SJSA1 (cell line): ENCODE data around the gene STRN4. TPM values are rescaled to one million over a fixed set of nuclear protein-coding genes. Genes with fewer than 3 reads are reported as not detected.

ENCODE experiments used
- DNase-seq, 2 experiments: peaks; one replicate each; pipeline ENCODE4 v3.0.0-alpha.2; 2015 to 2020; ENCODE audit warnings: low spot score in 2 of 2, low read depth in 1 of 2
- H3K27ac ChIP-seq: fragments of 250-450 bp; sonication (Bioruptor Pico); 2 replicates; pipeline ENCODE4 v1.5.1; 2020; ENCODE audit warnings: mild to moderate bottlenecking, moderate library complexity
- H3K27me3 ChIP-seq: fragments of 250-450 bp; sonication (Bioruptor Pico); replicated peaks from 2 replicates; pipeline ENCODE4 v1.5.1; 2020; ENCODE audit warnings: mild to moderate bottlenecking, moderate library complexity
- H3K36me3 ChIP-seq: fragments of 250-450 bp; sonication (Bioruptor Pico); 2 replicates; pipeline ENCODE4 v1.5.1; 2020; ENCODE audit warnings: mild to moderate bottlenecking
- H3K4me1 ChIP-seq: fragments of 250-450 bp; sonication (Bioruptor Pico); replicated peaks from 2 replicates; pipeline ENCODE4 v1.6.1; 2021; ENCODE audit warnings: mild to moderate bottlenecking
- H3K4me3 ChIP-seq: fragments of 250-450 bp; sonication (Bioruptor Pico); 2 replicates; pipeline ENCODE4 v1.5.1; 2020; ENCODE audit warnings: mild to moderate bottlenecking
- H3K9me3 ChIP-seq: fragments of 250-450 bp; sonication (Bioruptor Pico); replicated peaks from 2 replicates; pipeline ENCODE4 v1.5.1; 2020; ENCODE audit warnings: mild to moderate bottlenecking
- total RNA-seq: library from RNA; depleted of rRNA; stranded (reverse); fragments of >200 nt; shearing (Covaris generic); gene quantifications from 2 replicates; pipeline ENCODE4 v1.2.3, GENCODE V29; 2014

Gene STRN4
- total RNA-seq, 1 experiment from 2014 or later: 91.1 TPM

- Histone ChIP-seq H3K4me3 (no peak overlapping the region), H3K4me1 (peaks cover 23% of the 10 kb centered on the region), H3K27me3 (no peaks in the 10 kb centered on the region), H3K9me3 (no peaks in the 10 kb centered on the region), H3K27ac (peak overlapping the region; percentile 45; the same call in 1 of the 2 replicates), H3K36me3 (peaks cover 100% of the 10 kb centered on the region)
- peak; percentile 44 to 78 for DNase-seq
These were observed 15.2 kb downstream of the STRN4 start for GRCh38 chr19:46731007-46731501.

- DNase-seq: no peak
- H3K4me1 ChIP-seq: peaks cover 23% of the 10 kb centered on the region
- no peaks in the 10 kb centered on the region for H3K27me3 ChIP-seq
- H3K36me3 ChIP-seq: peaks cover 100% of the 10 kb centered on the region
- H3K9me3 ChIP-seq: no peaks in the 10 kb centered on the region
- H3K27ac ChIP-seq: peak overlapping the region; percentile 45; the same call in 1 of the 2 replicates
- no peak overlapping the region for H3K4me3 ChIP-seq
These were observed 15.7 kb downstream of the STRN4 start for GRCh38 chr19:46730595-46730994.

- Histone ChIP-seq H3K4me3 (no peak overlapping the region), H3K9me3 (no peaks in the 10 kb centered on the region), H3K27ac (no peak overlapping the region), H3K27me3 (no peaks in the 10 kb centered on the region), H3K4me1 (peaks cover 23% of the 10 kb centered on the region), H3K36me3 (peaks cover 98% of the 10 kb centered on the region)
- no peak for DNase-seq
These were observed 16.1 kb downstream of the STRN4 start for GRCh38 chr19:46730187-46730586.

- no peak for DNase-seq
- Histone ChIP-seq H3K27me3 (no peaks in the 10 kb centered on the region), H3K36me3 (peaks cover 98% of the 10 kb centered on the region), H3K4me3 (no peak overlapping the region), H3K9me3 (no peaks in the 10 kb centered on the region), H3K4me1 (peaks cover 23% of the 10 kb centered on the region), H3K27ac (no peak overlapping the region)
These were observed 16.6 kb downstream of the STRN4 start for GRCh38 chr19:46729696-46730095.

GRCh38 chr19:46728693-46729339, 17.4 kb downstream of the STRN4 start:
- no peak overlapping the region for H3K27ac ChIP-seq
- H3K9me3 ChIP-seq: no peaks in the 10 kb centered on the region
- no peak for DNase-seq
- H3K4me3 ChIP-seq: no peak overlapping the region
- H3K27me3 ChIP-seq: no peaks in the 10 kb centered on the region
- H3K36me3 ChIP-seq: peaks cover 95% of the 10 kb centered on the region
- H3K4me1 ChIP-seq: peaks cover 21% of the 10 kb centered on the region

GRCh38 chr19:46728208-46728607, 18.0 kb downstream of the STRN4 start:
- Histone ChIP-seq H3K4me3 (no peak overlapping the region), H3K4me1 (peaks cover 17% of the 10 kb centered on the region), H3K27me3 (no peaks in the 10 kb centered on the region), H3K27ac (no peak overlapping the region), H3K9me3 (no peaks in the 10 kb centered on the region), H3K36me3 (peaks cover 95% of the 10 kb centered on the region)
- no peak for DNase-seq

- H3K4me1 ChIP-seq: peaks cover 17% of the 10 kb centered on the region
- no peak for DNase-seq
- no peak overlapping the region for H3K4me3 ChIP-seq
- no peak overlapping the region for H3K27ac ChIP-seq
- no peaks in the 10 kb centered on the region for H3K27me3 ChIP-seq
- H3K36me3 ChIP-seq: peaks cover 95% of the 10 kb centered on the region
- no peaks in the 10 kb centered on the region for H3K9me3 ChIP-seq
These were observed 18.5 kb downstream of the STRN4 start for GRCh38 chr19:46727757-46728156.

- Histone ChIP-seq H3K4me1 (peaks cover 16% of the 10 kb centered on the region), H3K4me3 (no peak overlapping the region)
These were observed 19.2 kb downstream of the STRN4 start for GRCh38 chr19:46726971-46727501.

GRCh38 chr19:46726551-46726950, 19.7 kb downstream of the STRN4 start:
- H3K4me1 ChIP-seq: peaks cover 11% of the 10 kb centered on the region
- peaks cover 95% of the 10 kb centered on the region for H3K36me3 ChIP-seq
- H3K27me3 ChIP-seq: no peaks in the 10 kb centered on the region

More at GRCh38 chr19:46726971-46727501, 19.2 kb downstream of the STRN4 start:
- Histone ChIP-seq H3K9me3 (no peaks in the 10 kb centered on the region), H3K27ac (no peak overlapping the region), H3K36me3 (peaks cover 95% of the 10 kb centered on the region), H3K27me3 (no peaks in the 10 kb centered on the region)
- DNase-seq: no peak

GRCh38 chr19:46725859-46726393, 20.3 kb downstream of the STRN4 start:
- Histone ChIP-seq H3K4me3 (no peak overlapping the region), H3K27ac (no peak overlapping the region), H3K36me3 (peaks cover 95% of the 10 kb centered on the region), H3K9me3 (no peaks in the 10 kb centered on the region), H3K27me3 (no peaks in the 10 kb centered on the region), H3K4me1 (peaks cover 5% of the 10 kb centered on the region)
- DNase-seq: no peak

More at GRCh38 chr19:46726551-46726950, 19.7 kb downstream of the STRN4 start:
- no peak overlapping the region for H3K27ac ChIP-seq
- H3K4me3 ChIP-seq: no peak overlapping the region
- no peaks in the 10 kb centered on the region for H3K9me3 ChIP-seq
- no peak for DNase-seq

GRCh38 chr19:46725036-46725820, 21.0 kb downstream of the STRN4 start:
- Histone ChIP-seq H3K27me3 (no peaks in the 10 kb centered on the region), H3K36me3 (peaks cover 95% of the 10 kb centered on the region), H3K4me1 (no peaks in the 10 kb centered on the region), H3K4me3 (no peak overlapping the region), H3K27ac (no peak overlapping the region), H3K9me3 (no peaks in the 10 kb centered on the region)
- no peak for DNase-seq

GRCh38 chr19:46724468-46724867, 21.8 kb downstream of the STRN4 start:
- Histone ChIP-seq H3K36me3 (peaks cover 94% of the 10 kb centered on the region), H3K27ac (no peak overlapping the region), H3K9me3 (no peaks in the 10 kb centered on the region), H3K4me3 (no peak overlapping the region), H3K4me1 (no peaks in the 10 kb centered on the region), H3K27me3 (no peaks in the 10 kb centered on the region)
- no peak for DNase-seq

GRCh38 chr19:46723471-46723870, 22.8 kb downstream of the STRN4 start:
- no peaks in the 10 kb centered on the region for H3K27me3 ChIP-seq
- H3K9me3 ChIP-seq: no peaks in the 10 kb centered on the region
- H3K27ac ChIP-seq: no peak overlapping the region
- H3K4me1 ChIP-seq: no peaks in the 10 kb centered on the region
- no peak overlapping the region for H3K4me3 ChIP-seq
- DNase-seq: no peak
- H3K36me3 ChIP-seq: peaks cover 92% of the 10 kb centered on the region
